HG03103 (cell line): Measurements from ENCODE around the gene TOR1B.
"Not testable (repeated sequence)": the region's sequence is repeated elsewhere in the genome, so short reads cannot be mapped to it uniquely, and the experiment has no call there.

Experiments used
- ATAC-seq: cut with Tn5 transposase; IDR thresholded peaks from one replicate; pipeline ENCODE4 v1.9.1; 2021; ENCODE audit warnings: low read depth; ENCODE audit not compliant: unreplicated experiment

TOR1B gene

GRCh38 chr9:129802833-129803675 is at the start of gene TOR1B:
TOR1B (plus strand) TSS chr9:129803184; CDS start chr9:129803213, 29 bp downstream.
- ATAC-seq, result peak; percentile 90

GRCh38 chr9:129755151-129755550 is 47.8 kb upstream of the TOR1B start:
- ATAC-seq, result no peak

GRCh38 chr9:129756191-129756590 is 46.8 kb upstream of the TOR1B start:
- no peak for ATAC-seq

- ATAC-seq, result no peak
Measured at GRCh38 chr9:129757045-129757444, 45.9 kb upstream of the TOR1B start.

GRCh38 chr9:129759319-129759718 is 43.7 kb upstream of the TOR1B start:
- ATAC-seq, result no peak

- no peak for ATAC-seq
Measured at GRCh38 chr9:129759804-129760502, 43.0 kb upstream of the TOR1B start.

GRCh38 chr9:129760784-129761183 is 42.2 kb upstream of the TOR1B start:
- not testable (repeated sequence) for ATAC-seq

GRCh38 chr9:129761293-129761900 is 41.6 kb upstream of the TOR1B start:
- ATAC-seq, result no peak

GRCh38 chr9:129761901-129762369 is 41.0 kb upstream of the TOR1B start:
- no peak for ATAC-seq

- ATAC-seq, result not testable (repeated sequence)
Measured at GRCh38 chr9:129762370-129762984, 40.5 kb upstream of the TOR1B start.

GRCh38 chr9:129762985-129763926 is 39.7 kb upstream of the TOR1B start:
- no peak for ATAC-seq

GRCh38 chr9:129765764-129766317 is 37.1 kb upstream of the TOR1B start:
- ATAC-seq, result no peak

- ATAC-seq, result no peak
Measured at GRCh38 chr9:129768486-129768885, 34.5 kb upstream of the TOR1B start.

GRCh38 chr9:129769669-129770068 is 33.3 kb upstream of the TOR1B start:
- no peak for ATAC-seq

GRCh38 chr9:129770741-129771140 is 32.2 kb upstream of the TOR1B start:
- ATAC-seq, result no peak

- ATAC-seq, result no peak
Measured at GRCh38 chr9:129773262-129774048, 29.5 kb upstream of the TOR1B start.

GRCh38 chr9:129774791-129775447 is 28.1 kb upstream of the TOR1B start:
- no peak for ATAC-seq

GRCh38 chr9:129775448-129775798 is 27.6 kb upstream of the TOR1B start:
- no peak for ATAC-seq
